Activated naive CD8-positive, alpha-beta T cell treated with anti-CD3 and anti-CD28 coated beads for 36 hours (primary cell): Measurements from ENCODE around the gene SYNE1. TPM values are rescaled to one million over a fixed set of nuclear protein-coding genes. Genes with fewer than 3 reads are reported as not detected.
"Not testable (repeated sequence)": the region's sequence is repeated elsewhere in the genome, so short reads cannot be mapped to it uniquely, and the experiment has no call there.

Experiments used
- DNase-seq: peaks from one replicate; pipeline ENCODE4 v3.0.0; 2021
- H3K27ac Mint-ChIP-seq: one replicate; pipeline ENCODE4 v1.8.0; 2022; ENCODE audit warnings: mild to moderate bottlenecking, moderate library complexity, mixed read lengths
- H3K27me3 Mint-ChIP-seq: one replicate; pipeline ENCODE4 v1.8.0; 2022; ENCODE audit warnings: mild to moderate bottlenecking, mixed read lengths
- H3K36me3 Mint-ChIP-seq: one replicate; pipeline ENCODE4 v1.8.0; 2021; ENCODE audit warnings: mild to moderate bottlenecking, mixed read lengths
- H3K4me1 Mint-ChIP-seq: one replicate; pipeline ENCODE4 v1.8.0; 2021; ENCODE audit warnings: mixed read lengths
- H3K4me3 Mint-ChIP-seq: one replicate; pipeline ENCODE4 v1.8.0; 2022; ENCODE audit warnings: mild to moderate bottlenecking, moderate library complexity, mixed read lengths
- H3K9me3 Mint-ChIP-seq: one replicate; pipeline ENCODE4 v1.8.0; 2022; ENCODE audit warnings: mixed read lengths
- total RNA-seq, 2 experiments: library from RNA; stranded (reverse); gene quantifications; one replicate each; pipeline ENCODE4 v1.2.3, GENCODE V29; 2021

SYNE1 gene
- total RNA-seq, 2 experiments from 2014 or later, result 21.9 to 26.7 TPM

GRCh38 chr6:152338335-152339125, 298.6 kb downstream of the SYNE1 start:
- Mint-ChIP-seq H3K27me3 (no peaks in the 10 kb centered on the region), H3K27ac (no peak overlapping the region), H3K4me3 (no peak overlapping the region)

GRCh38 chr6:152334555-152334954, 302.6 kb downstream of the SYNE1 start:
- Mint-ChIP-seq H3K9me3 (no peaks in the 10 kb centered on the region), H3K27ac (no peak overlapping the region), H3K27me3 (no peaks in the 10 kb centered on the region), H3K4me1 (peaks cover 2% of the 10 kb centered on the region), H3K36me3 (no peaks in the 10 kb centered on the region), H3K4me3 (no peak overlapping the region)
- no peak for DNase-seq

More at GRCh38 chr6:152338335-152339125, 298.6 kb downstream of the SYNE1 start:
- Mint-ChIP-seq H3K36me3 (no peaks in the 10 kb centered on the region), H3K4me1 (peaks cover 2% of the 10 kb centered on the region), H3K9me3 (no peaks in the 10 kb centered on the region)
- DNase-seq, result peak; percentile 37

- H3K36me3 Mint-ChIP-seq, result no peaks in the 10 kb centered on the region
- H3K27ac Mint-ChIP-seq, result no peak overlapping the region
- H3K9me3 Mint-ChIP-seq, result no peaks in the 10 kb centered on the region
- H3K4me1 Mint-ChIP-seq, result no peaks in the 10 kb centered on the region
- no peaks in the 10 kb centered on the region for H3K27me3 Mint-ChIP-seq
- DNase-seq, result no peak
- no peak overlapping the region for H3K4me3 Mint-ChIP-seq
Observed at GRCh38 chr6:152330961-152331360, 306.2 kb downstream of the SYNE1 start.

- no peak overlapping the region for H3K4me3 Mint-ChIP-seq
- H3K27ac Mint-ChIP-seq, result no peak overlapping the region
- H3K4me1 Mint-ChIP-seq, result no peaks in the 10 kb centered on the region
- no peaks in the 10 kb centered on the region for H3K9me3 Mint-ChIP-seq
- H3K27me3 Mint-ChIP-seq, result no peaks in the 10 kb centered on the region
- H3K36me3 Mint-ChIP-seq, result no peaks in the 10 kb centered on the region
- no peak for DNase-seq
Observed at GRCh38 chr6:152329638-152330448, 307.3 kb downstream of the SYNE1 start.

- H3K27ac Mint-ChIP-seq, H3K27me3 Mint-ChIP-seq, H3K9me3 Mint-ChIP-seq, H3K4me3 Mint-ChIP-seq, DNase-seq, H3K4me1 Mint-ChIP-seq, H3K36me3 Mint-ChIP-seq: not testable (repeated sequence)
Observed at GRCh38 chr6:152328200-152328599, 309.0 kb downstream of the SYNE1 start.

GRCh38 chr6:152323376-152323775, 313.8 kb downstream of the SYNE1 start:
- H3K36me3 Mint-ChIP-seq, result no peaks in the 10 kb centered on the region
- no peak overlapping the region for H3K4me3 Mint-ChIP-seq
- H3K27me3 Mint-ChIP-seq, result no peaks in the 10 kb centered on the region
- H3K9me3 Mint-ChIP-seq, result no peaks in the 10 kb centered on the region
- H3K4me1 Mint-ChIP-seq, result no peaks in the 10 kb centered on the region
- H3K27ac Mint-ChIP-seq, result no peak overlapping the region
- DNase-seq, result no peak

- DNase-seq, result no peak
- peaks cover 2% of the 10 kb centered on the region for H3K4me1 Mint-ChIP-seq
Observed at GRCh38 chr6:152318278-152318677, 318.9 kb downstream of the SYNE1 start.

GRCh38 chr6:152316024-152316423, 321.1 kb downstream of the SYNE1 start:
- H3K4me3 Mint-ChIP-seq, result no peak overlapping the region
- no peak for DNase-seq
- H3K4me1 Mint-ChIP-seq, result peaks cover 2% of the 10 kb centered on the region
- peaks cover 7% of the 10 kb centered on the region for H3K27me3 Mint-ChIP-seq
- no peaks in the 10 kb centered on the region for H3K9me3 Mint-ChIP-seq
- no peaks in the 10 kb centered on the region for H3K36me3 Mint-ChIP-seq
- no peak overlapping the region for H3K27ac Mint-ChIP-seq

More at GRCh38 chr6:152318278-152318677, 318.9 kb downstream of the SYNE1 start:
- Mint-ChIP-seq H3K4me3 (no peak overlapping the region), H3K27ac (no peak overlapping the region), H3K27me3 (peaks cover 3% of the 10 kb centered on the region), H3K9me3 (no peaks in the 10 kb centered on the region), H3K36me3 (no peaks in the 10 kb centered on the region)

GRCh38 chr6:152314483-152314832, 322.7 kb downstream of the SYNE1 start:
- Mint-ChIP-seq H3K4me3 (no peak overlapping the region), H3K27ac (no peak overlapping the region), H3K4me1 (peaks cover 12% of the 10 kb centered on the region), H3K27me3 (peaks cover 7% of the 10 kb centered on the region), H3K36me3 (no peaks in the 10 kb centered on the region), H3K9me3 (no peaks in the 10 kb centered on the region)
- DNase-seq, result no peak

- DNase-seq, result no peak
- no peak overlapping the region for H3K27ac Mint-ChIP-seq
- H3K27me3 Mint-ChIP-seq, result peaks cover 7% of the 10 kb centered on the region
- peaks cover 16% of the 10 kb centered on the region for H3K4me1 Mint-ChIP-seq
- H3K4me3 Mint-ChIP-seq, result no peak overlapping the region
- no peaks in the 10 kb centered on the region for H3K9me3 Mint-ChIP-seq
- no peaks in the 10 kb centered on the region for H3K36me3 Mint-ChIP-seq
Observed at GRCh38 chr6:152313542-152314482, 323.4 kb downstream of the SYNE1 start.

- peaks cover 21% of the 10 kb centered on the region for H3K4me1 Mint-ChIP-seq
- no peak overlapping the region for H3K4me3 Mint-ChIP-seq
- H3K27me3 Mint-ChIP-seq, result peaks cover 7% of the 10 kb centered on the region
Observed at GRCh38 chr6:152312434-152312833, 324.7 kb downstream of the SYNE1 start.

GRCh38 chr6:152310371-152310954, 326.7 kb downstream of the SYNE1 start:
- H3K27ac Mint-ChIP-seq, result no peak overlapping the region
- peaks cover 3% of the 10 kb centered on the region for H3K27me3 Mint-ChIP-seq
- H3K36me3 Mint-ChIP-seq, result no peaks in the 10 kb centered on the region
- no peaks in the 10 kb centered on the region for H3K9me3 Mint-ChIP-seq
- H3K4me1 Mint-ChIP-seq, result peaks cover 20% of the 10 kb centered on the region
- H3K4me3 Mint-ChIP-seq, result peak overlapping the region; percentile 16
- no peak for DNase-seq

More at GRCh38 chr6:152312434-152312833, 324.7 kb downstream of the SYNE1 start:
- no peak for DNase-seq
- Mint-ChIP-seq H3K27ac (no peak overlapping the region), H3K36me3 (no peaks in the 10 kb centered on the region), H3K9me3 (no peaks in the 10 kb centered on the region)

- peak; percentile 71 for DNase-seq
- H3K27ac Mint-ChIP-seq, result no peak overlapping the region
- H3K4me3 Mint-ChIP-seq, result no peak overlapping the region
- H3K36me3 Mint-ChIP-seq, result no peaks in the 10 kb centered on the region
- H3K4me1 Mint-ChIP-seq, result peaks cover 19% of the 10 kb centered on the region
- no peaks in the 10 kb centered on the region for H3K9me3 Mint-ChIP-seq
- peaks cover 3% of the 10 kb centered on the region for H3K27me3 Mint-ChIP-seq
Observed at GRCh38 chr6:152309648-152310047, 327.5 kb downstream of the SYNE1 start.

- Mint-ChIP-seq H3K27me3 (peaks cover 3% of the 10 kb centered on the region), H3K4me1 (peaks cover 19% of the 10 kb centered on the region), H3K9me3 (no peaks in the 10 kb centered on the region), H3K4me3 (no peak overlapping the region), H3K36me3 (no peaks in the 10 kb centered on the region), H3K27ac (no peak overlapping the region)
- DNase-seq, result no peak
Observed at GRCh38 chr6:152309006-152309405, 328.2 kb downstream of the SYNE1 start.
